Measurements from ENCODE around the gene MZF1.

DNA sequence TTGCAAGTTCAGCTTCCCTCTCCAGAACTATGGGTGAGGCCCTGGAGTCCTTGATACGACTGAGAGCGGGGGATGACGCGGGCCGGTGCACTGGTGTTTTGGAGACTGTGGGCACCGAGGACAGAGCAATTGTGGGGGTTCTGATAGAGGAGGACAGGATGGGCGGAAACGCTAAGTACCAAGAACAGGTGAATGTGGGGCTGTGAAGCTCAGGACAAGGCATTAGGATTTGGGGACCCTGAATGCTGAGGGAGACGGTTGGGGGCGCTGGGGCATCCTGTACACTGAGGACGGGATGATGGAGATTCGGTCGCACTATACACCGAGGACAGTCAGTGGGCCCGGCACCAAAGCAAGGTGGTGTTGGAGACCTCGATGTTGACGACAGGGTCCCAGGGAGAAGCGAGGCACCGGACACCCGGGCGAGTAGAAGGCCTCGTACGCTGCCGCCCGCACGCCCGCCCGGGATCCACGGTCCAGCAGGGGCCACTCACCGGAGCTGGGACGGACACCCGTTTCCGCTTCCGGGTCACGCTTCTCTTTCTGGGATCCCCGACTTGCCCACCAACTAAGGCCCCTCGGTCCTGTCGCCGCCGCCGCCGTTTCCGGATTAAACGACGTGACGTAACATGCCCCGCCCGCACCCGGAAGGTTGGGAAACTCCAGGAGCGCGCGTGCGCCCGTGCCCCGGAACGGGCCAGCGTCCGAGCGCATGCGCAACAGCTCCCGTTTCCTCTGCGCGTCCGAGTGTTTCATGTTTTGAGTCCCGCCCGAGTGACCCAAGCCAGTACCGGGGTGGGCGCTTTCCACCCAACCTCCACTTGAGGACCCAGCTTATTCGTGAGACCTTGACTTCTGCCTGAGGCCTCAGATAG is 18.4 kb downstream of the MZF1 start, which contains the start of gene CHMP2A:
- TF ChIP-seq, protein P1, sequence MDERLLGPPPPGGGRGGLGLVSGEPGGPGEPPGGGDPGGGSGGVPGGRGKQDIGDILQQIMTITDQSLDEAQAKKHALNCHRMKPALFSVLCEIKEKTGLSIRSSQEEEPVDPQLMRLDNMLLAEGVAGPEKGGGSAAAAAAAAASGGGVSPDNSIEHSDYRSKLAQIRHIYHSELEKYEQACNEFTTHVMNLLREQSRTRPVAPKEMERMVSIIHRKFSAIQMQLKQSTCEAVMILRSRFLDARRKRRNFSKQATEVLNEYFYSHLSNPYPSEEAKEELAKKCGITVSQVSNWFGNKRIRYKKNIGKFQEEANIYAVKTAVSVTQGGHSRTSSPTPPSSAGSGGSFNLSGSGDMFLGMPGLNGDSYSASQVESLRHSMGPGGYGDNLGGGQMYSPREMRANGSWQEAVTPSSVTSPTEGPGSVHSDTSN (CRISPR knock-in tag; IDR thresholded peaks at IDR 0.05; ENCODE audit: low read depth): no peak
- TF ChIP-seq, protein P1 (tag; conservative IDR thresholded peaks at IDR 0.05; ENCODE audit: low read depth): no peak
- TF ChIP-seq FOXJ3 (CRISPR knock-in tag; IDR thresholded peaks at IDR 0.05) (no peak), TEAD2 (tag; IDR thresholded peaks at IDR 0.05) (no peak), CCNT2 (IDR thresholded peaks at IDR 0.05; ENCODE audit: borderline replicate concordance, extremely low read depth, insufficient read length, low read depth, low read length) (peak; percentile 94), ZNF175 (CRISPR knock-in tag; IDR thresholded peaks at IDR 0.05; ENCODE audit: low read depth) (no peak), ZNF384 (IDR thresholded peaks at IDR 0.05; ENCODE audit: low read depth, low read length) (no peak)
- TF ChIP-seq, protein P2, sequence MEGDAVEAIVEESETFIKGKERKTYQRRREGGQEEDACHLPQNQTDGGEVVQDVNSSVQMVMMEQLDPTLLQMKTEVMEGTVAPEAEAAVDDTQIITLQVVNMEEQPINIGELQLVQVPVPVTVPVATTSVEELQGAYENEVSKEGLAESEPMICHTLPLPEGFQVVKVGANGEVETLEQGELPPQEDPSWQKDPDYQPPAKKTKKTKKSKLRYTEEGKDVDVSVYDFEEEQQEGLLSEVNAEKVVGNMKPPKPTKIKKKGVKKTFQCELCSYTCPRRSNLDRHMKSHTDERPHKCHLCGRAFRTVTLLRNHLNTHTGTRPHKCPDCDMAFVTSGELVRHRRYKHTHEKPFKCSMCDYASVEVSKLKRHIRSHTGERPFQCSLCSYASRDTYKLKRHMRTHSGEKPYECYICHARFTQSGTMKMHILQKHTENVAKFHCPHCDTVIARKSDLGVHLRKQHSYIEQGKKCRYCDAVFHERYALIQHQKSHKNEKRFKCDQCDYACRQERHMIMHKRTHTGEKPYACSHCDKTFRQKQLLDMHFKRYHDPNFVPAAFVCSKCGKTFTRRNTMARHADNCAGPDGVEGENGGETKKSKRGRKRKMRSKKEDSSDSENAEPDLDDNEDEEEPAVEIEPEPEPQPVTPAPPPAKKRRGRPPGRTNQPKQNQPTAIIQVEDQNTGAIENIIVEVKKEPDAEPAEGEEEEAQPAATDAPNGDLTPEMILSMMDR (IDR thresholded peaks at IDR 0.05 in 2 of 3, conservative IDR thresholded peaks at IDR 0.05 in 1 of 3; ENCODE audit: insufficient read depth in 2 of 3, low read depth in 1 of 3, low read length in 3 of 3): 0 out of 6 replicates have a peak, but pooled peaks of 1 of the 3 experiments have one; percentile 3

All from K562 (cell line).